Transverse colon (tissue), 4 donors: ENCODE data around the gene ARRDC5. TPM values are rescaled to one million over a fixed set of nuclear protein-coding genes. Genes with fewer than 3 reads are reported as not detected.
A peak's percentile ranks its signal among the peaks of the same experiment; 100 is the strongest.

Source experiments
- DNase-seq: peaks from one replicate; pipeline ENCODE4 v3.0.0-alpha.2; 2019
- H3K27ac ChIP-seq, 4 donors: fragments of 200-600 bp; sonication (generic); 2 replicates each; pipeline ENCODE4 v1.5.1; 2016 to 2018; ENCODE audit warnings: inconsistent platforms in 4 of 4
- H3K27me3 ChIP-seq: fragments of 200-600 bp; sonication (generic); 2 replicates; pipeline ENCODE4 v1.5.1; 2017; ENCODE audit warnings: inconsistent platforms
- H3K36me3 ChIP-seq, 4 donors: fragments of 200-600 bp; sonication (generic); 2 replicates each; pipeline ENCODE4 v1.5.1; 2017 to 2019; ENCODE audit warnings: inconsistent platforms in 4 of 4
- H3K4me1 ChIP-seq, 4 donors: fragments of 200-600 bp; sonication (generic); 2 replicates each; pipeline ENCODE4 v1.5.1; 2017 to 2020; ENCODE audit warnings: inconsistent platforms in 4 of 4
- H3K4me3 ChIP-seq, 4 donors: fragments of 200-600 bp; sonication (generic); 1 replicate in 1 of 4; 2 replicates in 3 of 4; pipeline versions ENCODE4 v1.5.1 to v1.6.1; 2017 to 2019; ENCODE audit warnings: inconsistent platforms in 4 of 4
- H3K9me3 ChIP-seq, 2 donors: fragments of 200-600 bp; sonication (generic); 2 replicates each; pipeline ENCODE4 v1.5.1; 2017 to 2019; ENCODE audit warnings: inconsistent platforms in 2 of 2
- EP300 ChIP-seq: sonication (generic); formaldehyde crosslinking; IDR thresholded peaks from one replicate; pipeline ENCODE4 v1.6.1; 2017; ENCODE audit warnings: antibody characterized with exemption, low read depth
- POLR2A ChIP-seq: fragments of 450-650 bp; IDR thresholded peaks from one replicate; pipeline ENCODE4 v1.6.1; 2016; ENCODE audit warnings: antibody characterized with exemption, mild to moderate bottlenecking, moderate library complexity
- POLR2AphosphoS5 ChIP-seq, 3 donors: sonication (generic); formaldehyde crosslinking; IDR thresholded peaks; one replicate each; pipeline ENCODE4 v1.6.1; 2016; ENCODE audit warnings: antibody characterized with exemption in 3 of 3
- WGBS, 2 donors: methylation state at CpG; one replicate each; pipeline ENCODE4 v1.1.5; 2018; ENCODE audit warnings: low coverage in 1 of 2; 5-methylcytosine and 5-hydroxymethylcytosine counted together
- in situ Hi-C, 4 donors: fragments of 200-750 bp; cut with MboI; loops; one replicate each; pipeline versions ENCODE4 v1.15.0 to v1.15.1; 2017; ENCODE audit warnings: low sequenced_read_pairs in 3 of 4, low pct_ligation_motif_present in 1 of 4, low pct_unique_long_range_greater_than_20kb in 1 of 4
- intact Hi-C: fragments of 100-400 bp; cut with DNase I; formaldehyde crosslinking; loops from one replicate; pipeline ENCODE4 v1.15.1; 2023; ENCODE audit warnings: low total_unique reads
- total RNA-seq, 4 donors: library from RNA; depleted of rRNA; stranded (reverse); fragments of >200 nt; gene quantifications; one replicate each; pipeline ENCODE4 v1.1.0, GENCODE V29; 2016
- TF ChIP-seq, protein P1 (sequence below), 5 experiments: fragments of 200-600 bp in 3 of 5; fragments of 450-650 bp in 2 of 5; sonication (generic) in 3 of 5; IDR thresholded peaks; 1 replicate in 2 of 5; 2 replicates in 3 of 5; pipeline ENCODE4 v1.5.1; 2016 to 2017; ENCODE audit warnings: antibody characterized with exemption in 5 of 5, inconsistent platforms in 3 of 5, mild to moderate bottlenecking in 2 of 5, moderate library complexity in 1 of 5

The ARRDC5 gene
- total RNA-seq, 4 donors from 2014 or later, result 1.3 TPM; not detected in 3

DNA sequence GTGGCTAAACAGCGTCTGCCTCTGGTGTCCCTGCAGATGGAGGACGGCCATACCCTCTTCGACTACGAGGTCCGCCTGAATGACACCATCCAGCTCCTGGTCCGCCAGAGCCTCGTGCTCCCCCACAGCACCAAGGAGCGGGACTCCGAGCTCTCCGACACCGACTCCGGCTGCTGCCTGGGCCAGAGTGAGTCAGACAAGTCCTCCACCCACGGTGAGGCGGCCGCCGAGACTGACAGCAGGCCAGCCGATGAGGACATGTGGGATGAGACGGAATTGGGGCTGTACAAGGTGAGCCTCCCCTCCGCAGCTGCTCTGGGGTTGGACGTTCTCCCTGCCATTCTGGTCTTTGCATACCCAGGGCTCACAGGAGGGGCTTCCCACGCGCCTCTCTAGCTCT, 26.5 kb upstream of the ARRDC5 start:
- in situ Hi-C loops, result no loop called here
- Histone ChIP-seq H3K27ac (no peak overlapping the region), H3K4me1 (peaks cover 0 to 6% (median 0%) of the 10 kb centered on the region in 4 donors), H3K27me3 (no peaks in the 10 kb centered on the region), H3K36me3 (no peaks in the 10 kb centered on the region), H3K9me3 (no peaks in the 10 kb centered on the region), H3K4me3 (no peak overlapping the region)
- TF ChIP-seq POLR2AphosphoS5 (IDR thresholded peaks at IDR 0.05) (no peak), POLR2A (no peak), EP300 (no peak)
- TF ChIP-seq, protein P1, sequence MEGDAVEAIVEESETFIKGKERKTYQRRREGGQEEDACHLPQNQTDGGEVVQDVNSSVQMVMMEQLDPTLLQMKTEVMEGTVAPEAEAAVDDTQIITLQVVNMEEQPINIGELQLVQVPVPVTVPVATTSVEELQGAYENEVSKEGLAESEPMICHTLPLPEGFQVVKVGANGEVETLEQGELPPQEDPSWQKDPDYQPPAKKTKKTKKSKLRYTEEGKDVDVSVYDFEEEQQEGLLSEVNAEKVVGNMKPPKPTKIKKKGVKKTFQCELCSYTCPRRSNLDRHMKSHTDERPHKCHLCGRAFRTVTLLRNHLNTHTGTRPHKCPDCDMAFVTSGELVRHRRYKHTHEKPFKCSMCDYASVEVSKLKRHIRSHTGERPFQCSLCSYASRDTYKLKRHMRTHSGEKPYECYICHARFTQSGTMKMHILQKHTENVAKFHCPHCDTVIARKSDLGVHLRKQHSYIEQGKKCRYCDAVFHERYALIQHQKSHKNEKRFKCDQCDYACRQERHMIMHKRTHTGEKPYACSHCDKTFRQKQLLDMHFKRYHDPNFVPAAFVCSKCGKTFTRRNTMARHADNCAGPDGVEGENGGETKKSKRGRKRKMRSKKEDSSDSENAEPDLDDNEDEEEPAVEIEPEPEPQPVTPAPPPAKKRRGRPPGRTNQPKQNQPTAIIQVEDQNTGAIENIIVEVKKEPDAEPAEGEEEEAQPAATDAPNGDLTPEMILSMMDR (IDR thresholded peaks at IDR 0.05), result no peak
- no peak for DNase-seq
- WGBS, 2 donors, result 97% methylated on average over 16 of the region's 22 CpGs; no CpG with 5 or more reads in 1 of the 2 donors
- intact Hi-C loops, result no loop called here

GRCh38 chr19:4923276-4923747, 20.6 kb upstream of the ARRDC5 start:
- no peaks in the 10 kb centered on the region for H3K36me3 ChIP-seq
- intact Hi-C loops (no loop called here), in situ Hi-C loops (loop anchor here in 1 of 4 donors (25.0 kb wide), 1 partner anchor 111 kb away; no protein-coding TSS in a partner anchor)
- DNase-seq, result no peak
- WGBS, 2 donors, result 90% methylated on average over 7 of the region's 21 CpGs; no CpG with 5 or more reads in 1 of the 2 donors
- TF ChIP-seq POLR2AphosphoS5 (IDR thresholded peaks at IDR 0.05) (no peak), POLR2A (no peak), EP300 (no peak)
- TF ChIP-seq, protein P1 (IDR thresholded peaks at IDR 0.05), result no peak
- H3K4me3 ChIP-seq, result no peak overlapping the region
- no peak overlapping the region for H3K27ac ChIP-seq
- no peaks in the 10 kb centered on the region for H3K9me3 ChIP-seq
- H3K4me1 ChIP-seq, result no peaks in the 10 kb centered on the region
- no peaks in the 10 kb centered on the region for H3K27me3 ChIP-seq

DNA sequence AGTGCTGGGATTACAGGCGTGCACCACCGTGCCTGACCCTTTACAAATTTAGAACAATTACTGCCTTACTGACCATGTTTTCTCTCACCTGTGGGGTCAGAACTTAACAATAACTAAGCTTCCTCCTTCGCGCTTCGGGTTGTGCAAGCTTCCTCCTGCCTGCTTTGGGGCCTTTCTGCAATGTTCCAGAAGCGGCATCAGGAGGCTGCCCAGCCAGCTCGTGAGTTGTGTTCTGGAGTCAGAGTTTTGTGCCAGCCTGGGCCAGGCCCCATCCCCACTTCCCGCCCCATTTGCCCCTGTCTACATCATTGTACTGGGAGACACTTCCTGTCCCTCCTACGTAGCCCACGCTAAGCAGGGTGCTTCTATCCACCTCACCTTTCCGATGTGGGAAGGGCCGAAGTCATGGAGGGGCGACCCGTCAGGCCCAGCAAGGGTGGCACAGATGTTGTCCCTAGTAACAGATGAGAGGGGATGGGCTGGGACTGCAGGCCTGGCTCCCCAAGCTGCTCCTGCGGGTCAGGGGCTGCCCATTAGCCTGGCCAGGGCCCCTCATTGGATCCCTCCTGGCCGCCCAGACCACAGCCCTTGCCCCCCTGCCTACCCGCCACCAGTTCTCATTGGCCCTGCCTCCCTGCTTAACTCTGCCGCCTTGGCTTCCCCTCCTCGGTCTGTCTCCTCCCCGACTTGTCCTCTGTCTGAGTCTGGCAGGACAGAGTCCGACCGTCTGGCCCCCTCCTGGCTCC, 20.0 kb upstream of the ARRDC5 start:
- 90% methylated on average over 22 of the region's 22 CpGs; no CpG with 5 or more reads in 1 of the 2 donors for WGBS, 2 donors
- in situ Hi-C loops, result loop anchor here in 1 of 4 donors (25.0 kb wide), 1 partner anchor 110 kb away; no protein-coding TSS in a partner anchor
- Histone ChIP-seq H3K27ac (no peak overlapping the region), H3K9me3 (no peaks in the 10 kb centered on the region), H3K27me3 (no peaks in the 10 kb centered on the region), H3K4me3 (no peak overlapping the region), H3K4me1 (no peaks in the 10 kb centered on the region), H3K36me3 (no peaks in the 10 kb centered on the region)
- no peak for DNase-seq
- TF ChIP-seq POLR2AphosphoS5 (IDR thresholded peaks at IDR 0.05) (no peak), EP300 (no peak), POLR2A (no peak)
- TF ChIP-seq, protein P1 (IDR thresholded peaks at IDR 0.05), result no peak
- intact Hi-C loops, result no loop called here

DNA sequence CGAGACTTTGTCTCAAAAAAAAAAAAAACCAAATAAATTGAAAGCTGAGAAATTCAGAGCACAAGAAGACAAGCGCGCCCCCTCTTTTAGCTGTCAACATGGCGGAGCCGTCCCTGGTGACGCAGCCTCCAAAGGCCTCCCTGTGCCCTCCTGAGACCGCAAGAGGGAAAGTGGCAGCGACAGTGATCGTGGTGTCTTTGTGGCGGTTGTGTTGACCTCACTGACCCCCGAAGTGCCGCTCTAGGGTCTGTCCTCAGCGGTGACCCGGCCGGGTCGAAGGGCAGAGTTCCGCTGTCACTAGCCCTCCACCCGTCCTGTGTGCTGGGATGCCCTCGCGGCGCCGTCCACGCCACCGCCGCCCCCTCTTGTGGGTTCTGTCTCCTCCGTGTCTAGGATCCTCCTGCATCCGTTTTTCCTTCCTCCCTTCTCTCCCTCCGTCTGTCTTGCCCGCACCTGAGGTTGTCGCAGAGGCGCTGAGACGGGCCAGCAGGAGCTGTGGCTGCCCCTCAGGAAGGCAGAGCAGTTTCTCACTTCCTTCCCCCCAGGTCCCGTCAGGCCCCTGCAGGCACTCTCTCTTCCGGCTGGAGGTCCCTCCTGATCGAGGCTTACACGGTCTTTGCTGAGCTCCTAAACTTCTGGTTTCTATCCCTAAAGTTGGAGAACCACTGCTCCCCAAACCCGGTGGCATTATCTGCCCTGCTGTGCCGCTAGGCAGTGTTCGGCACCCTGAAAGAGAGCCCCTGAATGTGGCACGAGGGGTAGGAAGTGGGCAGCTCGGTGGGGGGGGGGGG, 13.8 kb upstream of the ARRDC5 start:
- Histone ChIP-seq H3K27me3 (no peaks in the 10 kb centered on the region), H3K9me3 (no peaks in the 10 kb centered on the region), H3K36me3 (no peaks in the 10 kb centered on the region), H3K27ac (peak overlapping the region; percentile 21 to 64 (median 46)), H3K4me1 (peaks cover 4 to 19% (median 12%) of the 10 kb centered on the region in 4 donors), H3K4me3 (peak overlapping the region in 2 of 4 donors; percentile 24 to 37)
- intact Hi-C loops, result no loop called here
- TF ChIP-seq EP300 (no peak), POLR2A (peak; percentile 39)
- WGBS, 2 donors, result 63 to 71% methylated on average over 2 to 41 of the region's 41 CpGs
- in situ Hi-C loops, result loop anchor here in 1 of 4 donors (25.0 kb wide), 1 partner anchor 104 kb away; no protein-coding TSS in a partner anchor
- peak; percentile 22 for DNase-seq
